Measurements from ENCODE around the gene KLF15.

Gene KLF15

DNA sequence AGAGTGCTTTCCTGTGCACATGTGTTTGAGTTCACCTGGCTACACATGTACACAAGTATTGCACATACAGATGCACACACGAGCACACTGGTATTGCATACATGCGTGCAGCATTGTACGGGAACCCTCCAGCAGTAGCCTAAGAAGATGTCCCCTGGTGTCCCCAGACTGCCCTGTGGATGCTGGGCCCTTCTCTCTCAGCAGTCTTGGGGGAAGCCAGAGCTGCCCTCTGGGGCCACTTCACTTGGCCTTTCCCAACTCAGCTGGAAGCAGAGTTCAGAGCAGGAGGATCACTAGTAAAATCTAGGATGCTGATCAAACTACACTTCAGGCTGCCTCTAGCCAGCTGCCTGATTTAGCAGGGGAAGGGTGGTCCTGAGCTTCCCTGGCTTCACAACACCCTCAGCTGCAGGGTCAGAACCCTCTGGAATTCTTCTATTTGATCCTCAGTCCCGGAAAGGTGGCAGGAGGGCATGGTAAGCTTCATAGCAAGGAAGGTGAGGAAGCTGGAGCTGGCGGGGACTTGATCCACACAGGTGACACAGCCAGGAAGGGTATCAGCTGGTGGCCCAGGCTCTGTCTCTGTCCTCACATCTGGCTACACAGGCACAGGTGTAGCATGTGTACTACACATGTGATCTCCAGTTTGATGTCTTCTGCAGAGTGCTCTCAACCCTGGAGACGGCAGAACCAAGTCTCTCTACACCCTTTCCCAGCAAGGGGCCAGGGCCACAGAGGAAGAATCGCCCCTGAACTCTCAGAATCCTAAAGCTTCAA, 36.5 kb downstream of the KLF15 start:
- no peak for DNase-seq (ENCODE audit: low spot score)

DNA sequence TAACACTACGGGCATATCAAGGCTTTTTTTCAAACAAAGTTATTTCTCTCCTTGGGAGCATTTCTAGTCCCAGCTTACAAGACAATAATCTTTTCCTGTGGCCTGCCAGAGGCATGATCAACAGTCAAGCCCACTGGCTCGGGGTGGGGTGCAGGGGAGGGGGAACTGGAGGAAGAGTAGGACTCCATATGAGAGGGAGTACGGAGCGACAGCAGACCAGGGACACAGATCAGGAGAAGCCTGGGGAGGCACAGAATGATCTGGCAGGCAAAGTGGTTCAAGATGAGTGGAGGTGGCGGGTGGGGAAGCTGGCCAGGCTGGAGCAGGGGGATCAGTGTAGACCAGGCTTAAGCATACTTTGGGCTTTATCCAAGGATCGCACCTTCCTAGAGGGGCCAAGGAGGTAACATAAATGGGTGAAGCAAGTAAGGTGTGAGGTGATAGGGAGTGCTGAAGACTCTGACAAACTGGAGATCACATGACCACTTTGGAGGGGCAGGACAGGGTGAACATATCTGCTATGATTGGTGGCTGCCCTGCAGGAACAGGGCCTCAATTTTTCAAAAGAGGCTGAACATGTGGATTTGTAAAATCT, 37.4 kb downstream of the KLF15 start:
- no peak for DNase-seq (ENCODE audit: low spot score)

DNA sequence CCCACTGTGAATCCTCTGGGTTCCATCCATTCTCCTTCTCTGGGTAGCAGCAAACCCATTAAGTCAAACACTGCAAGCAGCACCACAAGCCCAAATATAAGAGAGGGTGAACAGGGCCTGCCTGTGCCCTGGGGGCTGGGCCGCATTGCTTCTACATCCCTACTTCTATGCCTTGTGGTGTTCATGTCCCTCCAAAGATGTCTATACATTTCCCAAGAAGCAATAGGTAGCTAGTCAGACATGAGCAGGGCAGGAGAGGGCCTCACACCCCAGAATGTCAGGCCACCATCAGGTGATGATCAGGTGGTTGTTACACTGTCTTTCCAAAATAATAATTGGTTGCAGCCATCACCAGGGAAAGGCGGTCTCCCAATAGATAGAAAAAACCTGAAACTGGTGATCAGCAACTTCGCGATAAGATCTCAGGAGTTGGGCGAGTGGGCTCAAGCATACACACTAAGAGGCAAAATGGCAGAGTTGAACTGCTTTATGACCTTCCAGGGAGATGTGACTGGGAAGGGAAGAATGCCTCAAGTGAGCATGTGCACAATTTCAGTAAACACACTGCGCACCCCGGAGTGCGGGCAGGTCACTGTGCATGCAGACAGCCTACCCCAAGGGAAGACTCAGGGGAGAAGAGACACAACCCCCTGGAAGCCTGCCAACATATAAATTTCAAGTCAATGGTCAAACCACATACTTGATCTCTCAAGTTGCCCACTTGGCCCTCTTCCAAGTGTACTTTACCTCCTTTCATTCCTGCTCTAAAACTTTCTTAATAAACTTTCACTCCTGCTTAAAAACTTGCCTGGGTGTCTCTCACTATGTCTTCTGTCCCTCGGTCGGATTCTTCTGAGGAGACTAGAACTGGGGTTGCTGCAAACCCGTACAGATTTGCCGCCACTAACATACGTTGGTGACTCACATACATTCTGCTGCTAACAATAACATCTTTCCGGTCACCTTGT, 39.9 kb downstream of the KLF15 start:
- DNase-seq (ENCODE audit: low spot score), result no peak

DNA sequence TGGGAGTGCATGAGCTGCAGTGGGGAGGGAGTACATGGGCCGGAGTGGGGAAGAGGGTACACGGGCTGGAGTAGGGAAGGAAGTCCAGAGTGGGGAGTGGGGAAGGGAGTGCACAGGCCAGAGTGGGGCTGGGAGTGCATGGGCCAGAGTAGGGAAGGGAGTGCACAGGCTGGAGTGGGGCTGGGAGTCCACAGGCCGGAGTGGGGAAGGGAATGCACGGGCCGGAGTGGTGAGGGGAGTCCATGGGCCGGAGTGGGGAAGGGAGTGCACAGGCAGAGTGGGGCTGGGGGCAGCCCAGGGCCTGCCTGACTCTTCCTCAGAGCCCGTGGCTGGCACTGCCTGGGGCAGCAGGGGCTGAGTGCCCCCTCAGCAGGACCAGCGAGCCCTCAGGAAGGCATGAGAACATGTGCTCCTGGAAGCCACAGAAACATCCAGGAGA, 40.7 kb downstream of the KLF15 start:
- no peak for DNase-seq (ENCODE audit: low spot score)

DNA sequence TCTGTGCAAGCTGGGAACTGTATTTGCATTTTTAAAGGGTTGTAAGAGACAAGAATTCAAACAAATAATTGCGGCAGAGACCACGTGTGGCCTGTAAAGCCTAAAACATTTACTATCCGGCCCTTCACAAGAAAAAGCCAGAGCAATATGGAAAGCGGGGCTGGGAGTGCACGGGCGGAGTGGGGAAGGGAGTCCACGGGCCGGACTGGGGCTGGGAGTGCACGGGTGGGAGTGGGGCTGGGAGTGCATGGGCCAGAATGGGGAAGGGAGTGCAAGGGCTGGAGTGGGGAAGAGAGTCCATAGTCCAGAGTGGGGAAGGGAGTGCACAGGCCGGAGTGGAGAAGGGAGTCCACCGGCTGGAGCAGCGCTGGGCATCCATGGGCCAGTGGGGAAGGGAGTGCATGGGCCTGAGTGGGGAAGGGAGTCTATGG, 41.2 kb downstream of the KLF15 start:
- no peak for DNase-seq (ENCODE audit: low spot score)

DNA sequence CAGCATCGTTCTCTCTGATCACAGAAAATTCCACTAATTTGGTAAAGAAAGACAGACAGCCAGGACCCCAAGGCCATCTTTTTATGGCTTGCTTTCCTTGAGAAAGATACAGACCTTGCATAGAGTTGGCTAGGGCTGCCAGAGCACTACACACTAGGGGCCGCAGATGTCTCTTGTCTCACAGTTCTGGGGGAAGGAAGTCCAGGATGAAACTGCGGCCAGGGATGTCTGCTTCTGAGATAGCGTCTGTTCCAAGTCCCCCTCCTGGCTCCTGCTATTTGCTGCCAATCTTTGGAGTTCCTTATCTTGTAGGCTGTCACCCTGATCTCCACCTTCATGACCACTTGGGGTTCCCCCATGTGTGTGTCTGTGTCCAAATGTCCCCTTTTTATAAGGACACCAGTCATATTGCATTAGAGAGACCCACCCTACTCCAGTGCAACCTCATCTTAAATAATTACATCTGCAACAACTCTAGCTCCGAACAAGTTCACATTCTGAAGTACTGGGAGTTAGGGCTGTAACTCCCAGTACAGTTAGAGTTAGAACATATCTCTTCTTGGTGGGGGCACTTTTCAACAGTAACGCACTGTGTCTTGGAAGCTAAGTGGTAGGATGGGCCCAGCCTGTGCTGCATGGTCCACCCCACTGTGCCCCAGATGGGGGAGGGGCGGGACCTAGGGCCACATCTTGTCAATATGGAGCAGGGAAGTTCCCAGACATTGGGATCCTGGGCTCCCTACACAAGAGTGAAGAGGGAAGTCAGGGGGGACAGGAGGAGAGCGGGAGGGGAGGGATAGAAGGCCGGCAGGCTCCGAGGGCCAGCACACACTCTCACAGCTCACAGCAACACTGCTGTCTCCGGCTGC, 42.2 kb downstream of the KLF15 start:
- no peak for DNase-seq (ENCODE audit: low spot score)

DNA sequence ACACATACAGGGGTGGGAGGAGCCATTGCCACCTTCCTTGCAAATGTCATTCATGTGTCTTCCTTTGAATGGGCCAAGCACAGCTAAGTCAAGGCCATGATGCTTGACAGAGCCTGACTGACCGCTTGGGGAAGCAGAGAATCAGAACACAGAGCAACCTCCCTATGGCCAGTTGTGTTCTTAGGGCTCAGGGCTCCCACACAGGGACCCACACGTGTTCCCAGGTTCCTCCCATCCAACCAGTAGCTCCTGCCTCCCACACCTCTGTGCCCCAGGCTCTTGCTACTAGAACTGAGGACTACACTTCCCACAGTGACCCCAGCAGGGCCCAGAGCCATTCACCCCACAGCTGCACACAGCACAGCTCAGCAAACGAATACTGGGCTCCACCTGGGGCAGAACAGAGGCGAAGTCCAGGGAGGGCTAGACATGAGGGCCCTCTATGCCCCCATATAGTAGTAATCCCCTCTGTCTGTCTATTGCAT, 42.9 kb downstream of the KLF15 start:
- no peak for DNase-seq (ENCODE audit: low spot score)

DNA sequence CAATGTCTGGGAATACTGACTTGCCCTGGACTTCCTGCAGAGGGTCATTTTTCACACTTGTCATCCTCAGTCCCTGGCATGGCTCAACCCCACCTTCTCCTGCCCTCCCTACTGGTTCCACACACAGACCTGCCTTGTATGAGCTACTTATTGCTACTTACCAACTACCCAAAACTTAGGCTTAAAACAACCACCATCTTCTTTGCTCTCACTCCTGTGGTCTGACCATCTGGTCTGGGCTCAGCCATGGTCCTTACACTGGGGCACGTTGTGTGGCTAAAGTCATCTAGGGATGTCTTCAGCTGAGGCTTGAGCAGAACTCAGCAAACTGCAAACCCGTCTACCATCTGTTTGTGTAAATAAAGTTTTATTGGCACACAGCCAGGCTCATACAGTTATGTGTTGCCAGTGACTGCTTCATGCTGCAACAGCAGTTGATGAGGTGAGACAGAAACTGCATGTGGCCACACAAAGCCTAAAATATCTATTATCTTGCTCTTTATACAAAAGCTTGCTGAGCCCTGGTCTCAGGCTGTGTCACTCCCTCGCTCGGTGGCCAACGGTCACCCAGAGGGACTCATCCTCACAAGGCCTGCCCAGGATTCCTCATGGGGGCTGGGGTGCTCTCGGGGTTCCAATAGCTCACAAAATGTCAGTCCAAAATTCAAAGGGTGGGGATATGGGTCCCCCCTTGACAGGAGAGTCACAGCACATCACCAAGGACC, 43.5 kb downstream of the KLF15 start:
- DNase-seq (ENCODE audit: low spot score), result no peak

DNA sequence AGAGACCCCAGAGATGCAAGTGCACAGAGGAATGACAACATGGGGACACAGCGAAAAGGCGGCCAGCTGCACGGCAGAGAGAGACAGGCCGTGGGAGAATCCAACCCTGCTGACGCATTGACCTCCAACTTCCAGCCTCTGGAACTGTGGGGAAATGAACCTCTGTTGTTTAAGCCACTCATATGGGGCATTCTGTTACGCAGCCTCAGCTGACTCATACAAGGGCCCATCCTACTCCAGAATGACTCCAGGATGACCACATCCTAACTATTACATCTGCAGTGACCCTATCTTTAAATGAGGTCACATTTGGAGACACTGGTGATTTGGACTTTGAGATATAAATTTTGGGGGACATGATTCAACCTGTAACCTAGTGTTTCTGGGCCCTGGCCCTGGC, 44.0 kb downstream of the KLF15 start:
- DNase-seq (ENCODE audit: low spot score), result no peak

DNA sequence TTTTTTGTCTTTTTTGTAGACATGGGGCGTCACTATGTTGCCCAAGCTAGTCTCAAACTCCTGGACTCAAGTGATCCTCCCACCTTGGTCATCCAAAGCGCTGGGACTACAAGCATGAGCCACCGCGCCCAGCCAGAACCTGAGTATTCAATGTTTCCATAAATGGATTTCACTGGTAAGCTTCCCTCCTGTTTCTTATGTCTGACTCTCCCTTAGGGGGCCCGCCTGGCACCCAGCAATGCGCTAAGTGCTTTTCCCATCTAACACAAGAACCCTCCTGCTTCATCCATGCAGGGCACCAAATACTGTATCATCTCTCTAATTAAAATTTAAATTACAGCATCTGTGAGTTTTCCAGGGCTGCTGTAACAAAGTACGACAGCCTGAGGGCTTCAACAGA, 44.9 kb downstream of the KLF15 start:
- DNase-seq (ENCODE audit: low spot score), result no peak

DNA sequence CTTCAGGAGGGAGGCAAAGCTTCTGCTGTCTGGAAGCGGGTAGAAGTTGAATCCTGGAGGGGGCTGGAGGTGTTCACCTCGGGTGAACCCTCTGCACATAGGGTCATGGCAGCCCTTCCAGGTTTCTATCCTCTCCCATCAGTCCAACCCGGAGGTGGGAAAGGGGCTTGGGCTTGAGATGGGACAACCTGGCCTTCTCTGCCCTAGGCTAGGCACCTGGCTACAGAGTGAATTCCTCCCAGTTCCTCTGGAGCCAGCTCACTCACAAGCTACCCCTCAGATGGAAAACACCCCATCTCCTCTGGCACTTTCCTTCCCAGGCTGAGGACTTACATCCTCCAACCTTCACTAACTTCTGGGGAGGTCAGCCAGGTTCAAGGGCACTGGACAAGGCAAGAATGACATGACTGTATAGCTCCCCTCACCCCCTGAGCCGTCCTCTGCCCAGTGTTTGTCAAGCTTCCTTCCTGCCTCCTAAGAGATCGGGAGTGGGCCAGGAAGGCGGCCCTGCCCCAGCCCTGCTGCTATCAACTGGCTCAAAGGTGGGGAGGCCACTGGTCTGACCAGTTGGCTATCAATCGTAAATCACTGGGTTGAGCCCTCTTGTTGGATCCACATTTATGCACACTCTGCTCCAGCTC, 45.8 kb downstream of the KLF15 start:
- no peak for DNase-seq (ENCODE audit: low spot score)

DNA sequence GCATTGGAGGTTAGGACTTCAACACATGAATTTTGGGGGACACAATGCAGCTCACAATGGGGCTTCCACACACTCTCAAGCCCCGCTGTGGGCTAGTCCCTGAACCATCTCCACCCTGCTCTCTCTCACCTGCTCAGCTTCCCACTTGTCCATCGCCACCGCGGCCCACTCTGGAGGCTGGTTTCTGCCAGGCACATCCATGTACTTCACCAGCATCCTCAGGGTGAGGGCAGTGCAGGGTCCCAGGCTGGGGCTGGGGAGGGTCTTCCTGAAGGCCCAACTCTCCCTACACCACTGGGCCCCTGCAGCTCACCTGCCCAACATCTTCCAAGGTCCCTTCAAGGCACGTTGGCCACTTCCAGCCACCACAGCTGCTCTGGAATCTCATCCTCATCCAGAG, 46.4 kb downstream of the KLF15 start:
- no peak for DNase-seq (ENCODE audit: low spot score)

DNA sequence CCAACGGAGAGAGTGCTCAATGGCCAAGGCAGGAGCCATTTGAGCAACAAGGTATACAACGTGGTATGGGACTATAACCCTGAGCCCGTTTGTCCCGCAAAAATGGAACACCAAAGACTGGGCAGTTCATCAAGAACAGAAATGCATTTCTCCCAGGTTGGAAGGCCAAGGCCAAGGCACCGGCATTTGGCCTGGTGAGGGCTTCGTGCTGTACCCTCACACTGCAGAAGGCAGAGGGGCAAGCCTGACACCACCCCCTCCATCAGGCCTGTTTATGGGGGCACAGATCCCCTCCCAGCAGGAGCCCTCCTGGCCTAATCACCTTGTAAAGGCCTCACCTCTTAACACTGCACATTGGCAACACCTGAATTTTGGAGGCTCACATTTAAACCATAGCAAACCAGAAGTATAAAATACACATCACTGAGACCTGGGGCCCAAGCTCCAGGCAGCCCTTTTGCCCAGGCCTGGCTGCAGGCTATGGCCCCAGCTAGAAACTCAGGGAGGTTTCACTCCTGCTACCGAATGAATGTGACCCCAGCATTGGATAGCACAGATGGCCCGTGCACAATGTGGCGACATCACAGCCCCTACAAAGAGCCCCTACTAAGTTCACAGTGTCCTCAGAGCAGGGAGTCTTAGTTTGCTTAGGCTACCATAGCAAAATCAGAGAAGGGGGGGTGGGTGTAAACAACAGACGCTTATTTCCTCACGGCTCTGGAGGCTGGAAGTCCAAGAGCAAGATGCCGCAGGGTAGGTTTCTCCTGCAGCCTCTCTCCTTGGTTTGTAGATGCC, 47.1 kb downstream of the KLF15 start:
- no peak for DNase-seq (ENCODE audit: low spot score)

DNA sequence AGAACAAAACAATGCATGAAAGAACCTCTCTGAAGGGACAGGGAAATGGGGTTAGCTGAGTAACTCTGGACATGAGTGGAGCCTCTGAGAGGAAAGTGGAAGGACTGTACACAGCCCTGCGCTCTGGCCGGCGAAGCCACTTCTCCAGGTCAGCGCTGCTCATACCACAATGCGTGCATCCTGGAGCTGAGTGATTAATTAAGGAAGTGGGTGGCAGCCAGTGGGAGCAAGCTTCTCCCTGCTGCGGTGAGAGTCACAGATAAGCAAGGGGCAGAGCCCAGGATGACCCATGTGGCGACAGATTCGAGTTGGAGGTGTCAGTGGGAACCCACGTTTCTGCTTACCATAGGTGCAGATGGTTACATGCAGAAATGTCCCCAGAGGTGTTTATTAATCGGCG, 48.0 kb downstream of the KLF15 start:
- DNase-seq (ENCODE audit: low spot score), result no peak

DNA sequence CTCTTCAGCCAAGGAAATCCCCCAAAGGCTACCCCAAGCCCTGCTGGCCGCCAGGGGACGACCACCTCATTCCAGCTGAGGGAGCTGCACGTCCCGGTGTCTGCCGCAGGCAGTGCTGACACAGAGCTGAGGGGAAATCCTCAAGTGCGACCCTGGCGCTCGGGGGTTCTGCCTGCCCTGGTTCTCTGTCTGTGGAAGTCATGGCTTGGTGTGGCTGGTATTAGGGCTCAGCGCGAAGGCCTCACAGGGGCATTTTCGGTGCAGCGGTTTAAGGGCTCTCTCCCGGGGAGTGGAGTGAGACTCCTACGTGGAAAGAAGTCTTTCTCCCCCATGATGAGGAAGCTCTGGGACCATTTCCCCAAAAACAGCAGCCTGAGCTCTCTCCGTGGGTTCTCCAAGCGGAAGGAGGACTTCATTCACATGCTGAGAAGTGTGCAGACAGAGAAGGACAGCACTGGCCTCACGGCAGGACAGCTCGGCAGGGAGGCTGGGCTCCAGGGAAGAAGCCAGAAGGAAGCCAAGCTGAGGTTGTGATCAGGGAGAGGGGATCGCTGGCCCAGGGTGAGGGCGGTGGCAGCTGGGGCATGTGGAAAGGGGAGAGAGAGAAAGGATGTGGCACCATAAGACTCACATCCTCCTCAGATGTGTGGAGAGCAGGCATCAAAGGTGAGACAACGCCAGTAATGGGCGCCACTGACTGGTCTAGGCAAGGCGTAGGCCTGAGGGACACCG, 48.6 kb downstream of the KLF15 start:
- DNase-seq (ENCODE audit: low spot score), result no peak

DNA sequence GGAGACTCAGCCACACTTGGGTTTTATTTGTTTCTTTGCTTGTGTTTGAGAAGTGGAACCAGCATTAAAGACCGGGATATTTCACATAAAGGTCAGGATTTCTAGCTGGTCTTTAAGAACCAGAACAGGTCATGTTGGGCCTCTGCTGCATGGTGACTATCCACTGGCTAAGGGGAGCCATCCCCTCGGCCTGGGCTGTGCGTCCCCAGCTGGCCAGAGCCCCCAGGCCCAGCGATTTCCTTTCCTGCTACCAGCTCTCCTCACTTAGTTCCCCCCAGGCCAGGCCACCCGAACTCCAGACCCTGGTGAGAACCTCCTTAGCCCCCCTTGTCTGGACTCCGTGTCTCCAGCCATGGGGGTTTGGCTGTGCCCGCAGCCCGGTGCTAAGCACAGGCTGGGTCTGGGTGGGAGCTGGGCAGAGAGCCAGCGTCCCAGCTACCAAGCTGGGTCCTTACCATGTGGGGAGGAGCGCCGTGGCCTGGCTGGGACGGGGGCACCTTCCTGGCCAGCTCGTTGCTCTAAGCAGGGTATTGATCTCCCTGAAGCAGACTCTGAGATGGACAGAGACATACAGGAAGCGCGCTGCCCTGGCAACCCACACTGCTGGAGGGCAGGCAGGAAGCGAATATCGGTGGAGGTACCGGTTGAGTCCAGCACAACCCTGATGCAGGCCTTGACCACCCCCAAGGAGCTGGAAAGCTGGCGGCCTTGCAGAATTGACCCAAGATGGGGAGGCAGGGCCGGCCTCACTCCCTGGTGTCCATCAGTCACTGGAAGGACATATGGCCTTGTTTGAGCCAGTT, 49.4 kb downstream of the KLF15 start:
- no peak for DNase-seq (ENCODE audit: low spot score)

DNA sequence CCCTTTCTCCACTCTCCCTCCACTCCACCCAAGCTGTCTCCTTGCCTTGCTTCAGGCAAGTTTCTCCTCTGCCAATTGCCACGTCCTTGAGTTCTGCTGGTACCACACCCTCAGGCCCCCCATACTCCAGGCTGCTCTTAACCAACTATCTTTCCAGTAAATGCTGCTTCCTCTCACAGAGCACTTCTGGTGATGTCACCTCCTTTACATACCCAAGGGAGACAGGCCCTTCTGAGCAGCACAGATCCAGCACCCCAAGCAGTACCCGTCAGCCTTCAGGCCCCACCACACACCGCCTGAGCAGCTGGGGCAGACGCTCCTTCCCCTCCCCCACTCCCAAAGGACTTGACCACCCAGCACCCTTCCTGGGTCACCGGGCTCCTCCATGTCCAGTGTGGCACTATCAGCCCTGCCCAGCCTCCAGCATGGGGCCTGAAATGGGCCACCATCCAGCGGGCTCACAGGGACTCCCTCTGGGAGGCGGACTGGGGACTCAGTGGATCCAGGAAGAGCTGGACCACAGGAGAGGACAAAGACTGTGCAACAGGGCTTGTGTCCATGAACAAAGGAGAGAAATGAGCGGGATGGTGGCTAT, 50.2 kb downstream of the KLF15 start:
- DNase-seq (ENCODE audit: low spot score), result no peak

DNA sequence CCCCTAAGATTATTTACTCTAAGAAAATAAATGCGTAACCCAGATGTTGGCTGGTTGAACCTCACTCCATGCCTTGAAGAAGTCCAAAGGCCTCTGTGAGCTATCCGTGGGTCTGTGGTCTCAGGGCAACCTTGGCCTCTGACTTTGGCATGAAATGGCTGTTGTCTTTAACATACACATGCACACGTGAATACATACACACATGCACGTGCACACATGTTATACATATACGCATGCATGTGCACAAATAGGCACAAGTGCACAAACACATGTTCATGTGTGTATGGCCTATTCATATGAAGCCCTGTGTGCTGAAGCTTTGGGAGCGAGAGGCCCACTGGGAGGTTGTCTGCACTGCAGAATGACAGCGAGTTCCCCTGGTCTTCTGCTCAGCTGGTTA, 50.8 kb downstream of the KLF15 start:
- DNase-seq (ENCODE audit: low spot score), result no peak

All from hematopoietic multipotent progenitor cell treated with erythropoietin and hydrocortisone succinate and interleukin-3 and kit ligand, for 17 days (in vitro differentiated cells).